ENCODE results near the gene ZNF804A. TPM values are rescaled to one million over a fixed set of nuclear protein-coding genes. Genes with fewer than 3 reads are reported as not detected.

ZNF804A gene
- total and polyA plus RNA-seq, 2 of the 8 experiments (the other 6 are each of a cell fraction or from before 2014, with no cell fraction given): 0.02 TPM; not detected in 1

DNA sequence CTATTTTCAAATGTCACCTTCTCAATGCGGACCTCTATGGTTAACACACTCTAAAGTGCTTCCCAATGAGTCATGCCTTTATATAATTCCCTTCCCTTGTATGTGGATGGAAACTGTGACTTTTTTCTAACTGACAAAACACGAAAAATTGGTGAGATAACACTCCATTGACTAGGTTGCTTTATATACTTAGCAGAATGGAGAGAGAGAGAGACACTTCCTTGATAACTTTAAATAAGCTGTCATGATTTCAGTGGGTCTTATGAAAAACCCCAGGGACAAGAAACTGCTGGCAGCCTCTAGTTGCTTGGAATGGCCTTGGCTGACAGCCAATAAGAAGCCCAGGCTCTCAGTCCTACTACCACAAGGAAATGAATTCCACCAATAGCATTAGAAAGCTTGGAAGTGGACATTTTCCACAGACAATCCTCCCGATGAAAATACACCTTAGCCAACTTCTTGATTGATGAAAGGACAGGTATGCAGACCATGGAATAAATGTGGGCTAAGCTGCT lies 322.2 kb downstream of the ZNF804A start (continued):
- TF ChIP-seq, protein P1, sequence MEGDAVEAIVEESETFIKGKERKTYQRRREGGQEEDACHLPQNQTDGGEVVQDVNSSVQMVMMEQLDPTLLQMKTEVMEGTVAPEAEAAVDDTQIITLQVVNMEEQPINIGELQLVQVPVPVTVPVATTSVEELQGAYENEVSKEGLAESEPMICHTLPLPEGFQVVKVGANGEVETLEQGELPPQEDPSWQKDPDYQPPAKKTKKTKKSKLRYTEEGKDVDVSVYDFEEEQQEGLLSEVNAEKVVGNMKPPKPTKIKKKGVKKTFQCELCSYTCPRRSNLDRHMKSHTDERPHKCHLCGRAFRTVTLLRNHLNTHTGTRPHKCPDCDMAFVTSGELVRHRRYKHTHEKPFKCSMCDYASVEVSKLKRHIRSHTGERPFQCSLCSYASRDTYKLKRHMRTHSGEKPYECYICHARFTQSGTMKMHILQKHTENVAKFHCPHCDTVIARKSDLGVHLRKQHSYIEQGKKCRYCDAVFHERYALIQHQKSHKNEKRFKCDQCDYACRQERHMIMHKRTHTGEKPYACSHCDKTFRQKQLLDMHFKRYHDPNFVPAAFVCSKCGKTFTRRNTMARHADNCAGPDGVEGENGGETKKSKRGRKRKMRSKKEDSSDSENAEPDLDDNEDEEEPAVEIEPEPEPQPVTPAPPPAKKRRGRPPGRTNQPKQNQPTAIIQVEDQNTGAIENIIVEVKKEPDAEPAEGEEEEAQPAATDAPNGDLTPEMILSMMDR (IDR thresholded peaks at IDR 0.05; ENCODE audit: control extremely low read depth in 1 of 3, insufficient read depth in 1 of 3, low read depth in 1 of 3, low read length in 3 of 3): no peak
- TF ChIP-seq GTF2F1 (IDR thresholded peaks at IDR 0.05; ENCODE audit: borderline replicate concordance, low read depth, low read length): no peak
- no peak for TF ChIP-seq KDM5A (IDR thresholded peaks at IDR 0.05; ENCODE audit: low read length)
- no peak for TF ChIP-seq RNF2 (IDR thresholded peaks at IDR 0.05; ENCODE audit: borderline replicate concordance, low read depth, low read length, missing control alignments, poor library complexity, severe bottlenecking)
- TF ChIP-seq SIRT6 (IDR thresholded peaks at IDR 0.05; ENCODE audit: low read length): no peak

All from H1 (cell line).